Smooth muscle cell (in vitro differentiated cells): ENCODE results near the gene SMCO2. TPM values are rescaled to one million over a fixed set of nuclear protein-coding genes. Genes with fewer than 3 reads are reported as not detected.

ENCODE experiments used
- DNase-seq: peaks from one replicate; lab custom pipeline; 2025; ENCODE audit not compliant: unreplicated experiment; lab: John Stamatoyannopoulos, UW
- H2AFZ ChIP-seq: fragments of 200-600 bp; sonication (generic); 2 replicates; pipeline ENCODE4 v1.6.0; 2016; ENCODE audit warnings: antibody characterized with exemption, low read depth, mild to moderate bottlenecking
- H3F3A ChIP-seq: fragments of 200-600 bp; sonication (generic); 2 replicates; pipeline ENCODE4 v1.6.0; 2017; ENCODE audit warnings: antibody characterized with exemption, low read depth
- H3K27ac ChIP-seq: fragments of 200-600 bp; sonication (generic); 2 replicates; pipeline ENCODE4 v1.5.1; 2016; ENCODE audit warnings: low read depth, mild to moderate bottlenecking
- H3K27me3 ChIP-seq: fragments of 200-600 bp; sonication (generic); 2 replicates; pipeline ENCODE4 v1.6.1; 2016; ENCODE audit warnings: low read depth, mild to moderate bottlenecking
- H3K36me3 ChIP-seq: fragments of 200-600 bp; sonication (generic); 2 replicates; pipeline ENCODE4 v1.5.1; 2016; ENCODE audit warnings: low read depth
- H3K4me1 ChIP-seq: fragments of 200-600 bp; sonication (generic); 2 replicates; pipeline ENCODE4 v1.5.1; 2016; ENCODE audit warnings: low read depth
- H3K4me2 ChIP-seq: fragments of 200-600 bp; sonication (generic); 2 replicates; pipeline ENCODE4 v1.6.0; 2016; ENCODE audit warnings: mild to moderate bottlenecking
- H3K4me3 ChIP-seq: fragments of 200-600 bp; sonication (generic); 2 replicates; pipeline ENCODE4 v1.5.1; 2016; ENCODE audit warnings: mild to moderate bottlenecking
- H3K79me2 ChIP-seq: fragments of 200-600 bp; sonication (generic); 2 replicates; pipeline ENCODE4 v1.6.0; 2016; ENCODE audit warnings: low read depth, mild to moderate bottlenecking
- H3K9ac ChIP-seq: fragments of 200-600 bp; sonication (generic); 2 replicates; pipeline ENCODE4 v1.6.0; 2016; ENCODE audit warnings: low read depth
- H3K9me3 ChIP-seq: fragments of 200-600 bp; sonication (generic); replicated peaks from 2 replicates; pipeline ENCODE4 v1.5.1; 2016; ENCODE audit warnings: low read depth
- H4K20me1 ChIP-seq: fragments of 200-600 bp; sonication (generic); 2 replicates; pipeline ENCODE4 v1.6.0; 2016; ENCODE audit warnings: low read depth
- CTCF ChIP-seq: fragments of 200-600 bp; sonication (generic); IDR thresholded peaks from 2 replicates; pipeline ENCODE4 v1.5.1; 2017; ENCODE audit warnings: borderline replicate concordance, mild to moderate bottlenecking, antibody characterized with exemption; ENCODE audit not compliant: insufficient read depth, poor library complexity, severe bottlenecking
- WGBS: methylation state at CpG from one replicate; pipeline ENCODE4 v1.1.7; 2016; ENCODE audit warnings: low lambda C conversion rate; 5-methylcytosine and 5-hydroxymethylcytosine counted together
- polyA plus RNA-seq: library from polyadenylated mRNA; unstranded; fragments of >200 nt; fragmentation: Nextera tagmentation; extraction: Ambion mirVana; gene quantifications from 2 replicates; pipeline ENCODE4 v1.2.1, GENCODE V29; 2016
- total RNA-seq: library from RNA; depleted of rRNA; stranded (reverse); fragments of >200 nt; gene quantifications from 2 replicates; pipeline ENCODE4 v1.2.3, GENCODE V29; 2014

SMCO2 gene
- total and polyA plus RNA-seq, 2 experiments from 2014 or later, result not detected

DNA sequence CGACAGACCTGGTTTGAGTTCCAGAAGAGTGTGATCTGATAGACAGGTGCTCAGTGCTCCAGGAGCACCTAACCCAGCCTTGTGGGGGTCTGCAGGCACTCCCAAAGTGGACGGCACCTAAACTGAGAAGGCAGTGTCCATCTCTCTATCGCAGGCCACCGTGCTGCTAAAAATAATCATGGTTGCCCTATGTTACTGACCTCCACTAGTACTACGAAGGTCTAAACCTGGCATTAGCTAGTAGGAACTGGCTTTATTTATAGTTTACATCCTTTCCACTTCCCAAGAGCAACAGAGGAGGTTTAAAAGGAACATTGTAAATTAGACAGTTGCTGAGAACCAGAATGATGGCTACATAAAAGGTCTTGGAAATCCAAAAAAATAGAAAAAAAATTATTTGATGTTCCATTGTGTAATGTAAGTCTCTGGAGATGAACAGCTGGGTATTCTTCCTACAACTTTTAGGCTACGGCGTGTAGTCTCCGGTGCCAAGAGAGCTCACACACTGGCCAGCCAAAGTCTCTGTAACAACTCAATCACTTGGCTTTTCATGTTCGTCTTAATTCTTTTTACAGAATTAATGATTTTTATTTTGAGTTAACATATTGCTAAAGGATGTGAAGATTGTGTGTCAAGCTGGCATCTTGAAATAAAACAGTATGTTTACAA lies 104.8 kb downstream of the SMCO2 start:
- TF ChIP-seq CTCF, result no peak
- WGBS, result 83% methylated on average over 9 of the region's 9 CpGs
- Histone ChIP-seq H3K27me3 (no peaks in the 10 kb centered on the region), H3K27ac (peak overlapping the region; percentile 88), H3K4me1 (peaks cover 46% of the 10 kb centered on the region), H3K9me3 (no peaks in the 10 kb centered on the region), H3F3A (peaks cover 51% of the 10 kb centered on the region), H3K36me3 (no peaks in the 10 kb centered on the region), H2AFZ (no peak overlapping the region), H3K4me3 (no peak overlapping the region), H4K20me1 (peaks cover 74% of the 10 kb centered on the region), H3K4me2 (no peak overlapping the region), H3K9ac (no peak overlapping the region), H3K79me2 (peaks cover 82% of the 10 kb centered on the region)
- no peak for DNase-seq

Other genes with a start within 250 kb of the SMCO2 start
- gene STK38L, start 202.4 kb upstream of the SMCO2 start, total RNA-seq, result 178 and 190 TPM in 2 replicates
- gene STK38L, start 202.4 kb upstream of the SMCO2 start, polyA plus RNA-seq, result 57.8 and 82.7 TPM in 2 replicates
- 13.3 and 13.6 TPM in 2 replicates for gene BMAL2, start 113.9 kb upstream of the SMCO2 start, total RNA-seq
- 5.1 and 6.2 TPM in 2 replicates for gene BMAL2, start 113.9 kb upstream of the SMCO2 start, polyA plus RNA-seq
- gene PPFIBP1, start 77.5 kb downstream of the SMCO2 start, total RNA-seq, result 150 and 156 TPM in 2 replicates
- 45.7 and 79.1 TPM in 2 replicates for gene PPFIBP1, start 77.5 kb downstream of the SMCO2 start, polyA plus RNA-seq
- gene REP15, start 249.7 kb downstream of the SMCO2 start, total RNA-seq, result 1.7 and 3.6 TPM in 2 replicates
- 0.47 and 2.2 TPM in 2 replicates for gene REP15, start 249.7 kb downstream of the SMCO2 start, polyA plus RNA-seq